ENCODE data around the gene GUCY1A2.

DNA sequence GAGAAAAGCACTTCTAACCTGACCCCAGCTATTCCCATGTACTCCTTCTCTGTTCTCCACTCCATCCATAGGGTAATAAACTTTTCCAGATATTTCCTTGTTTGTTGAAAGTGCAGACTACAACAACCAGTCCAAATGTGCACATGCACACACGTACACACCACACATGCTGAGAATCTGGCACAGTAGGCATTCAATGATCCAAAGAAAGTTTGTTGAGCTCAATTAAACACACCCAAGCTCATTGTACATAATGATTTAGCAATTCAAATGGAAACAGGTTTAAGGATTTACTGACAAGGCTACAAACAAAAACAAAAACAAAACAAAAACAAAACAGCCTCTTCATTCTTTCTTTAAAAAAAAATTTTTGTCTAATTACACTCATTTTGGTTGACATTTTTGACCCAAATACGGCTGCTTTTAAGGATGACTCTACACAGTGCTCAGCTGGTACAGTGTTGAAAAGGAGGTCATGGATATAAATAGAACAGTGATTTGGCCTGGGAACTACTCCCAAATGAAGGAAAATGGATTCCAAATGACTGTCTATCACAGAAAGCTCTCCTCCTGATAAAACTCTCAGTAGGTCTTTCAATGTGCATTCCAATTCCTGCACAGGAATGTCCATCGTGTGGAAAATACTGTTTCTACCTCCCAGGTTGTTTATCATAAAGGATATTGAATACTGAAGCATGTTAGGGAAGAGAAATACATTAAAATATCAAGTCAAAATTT lies 232.2 kb downstream of the GUCY1A2 start:
- TF ChIP-seq, protein P1, sequence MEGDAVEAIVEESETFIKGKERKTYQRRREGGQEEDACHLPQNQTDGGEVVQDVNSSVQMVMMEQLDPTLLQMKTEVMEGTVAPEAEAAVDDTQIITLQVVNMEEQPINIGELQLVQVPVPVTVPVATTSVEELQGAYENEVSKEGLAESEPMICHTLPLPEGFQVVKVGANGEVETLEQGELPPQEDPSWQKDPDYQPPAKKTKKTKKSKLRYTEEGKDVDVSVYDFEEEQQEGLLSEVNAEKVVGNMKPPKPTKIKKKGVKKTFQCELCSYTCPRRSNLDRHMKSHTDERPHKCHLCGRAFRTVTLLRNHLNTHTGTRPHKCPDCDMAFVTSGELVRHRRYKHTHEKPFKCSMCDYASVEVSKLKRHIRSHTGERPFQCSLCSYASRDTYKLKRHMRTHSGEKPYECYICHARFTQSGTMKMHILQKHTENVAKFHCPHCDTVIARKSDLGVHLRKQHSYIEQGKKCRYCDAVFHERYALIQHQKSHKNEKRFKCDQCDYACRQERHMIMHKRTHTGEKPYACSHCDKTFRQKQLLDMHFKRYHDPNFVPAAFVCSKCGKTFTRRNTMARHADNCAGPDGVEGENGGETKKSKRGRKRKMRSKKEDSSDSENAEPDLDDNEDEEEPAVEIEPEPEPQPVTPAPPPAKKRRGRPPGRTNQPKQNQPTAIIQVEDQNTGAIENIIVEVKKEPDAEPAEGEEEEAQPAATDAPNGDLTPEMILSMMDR (IDR thresholded peaks at IDR 0.05), result no peak
- no peak for TF ChIP-seq POLR2A (IDR thresholded peaks at IDR 0.05)
